GM06990 (cell line): ENCODE results near the gene TGM2.
A peak's percentile ranks its signal among the peaks of the same experiment; 100 is the strongest.

ENCODE experiments used
- DNase-seq: peaks from one replicate; pipeline ENCODE4 v3.0.0-alpha.2; 2011; ENCODE audit not compliant: insufficient read length; ENCODE audit errors: extremely low read depth
- H3K27me3 ChIP-seq: replicated peaks from 2 replicates; pipeline ENCODE4 v1.6.0; 2011; ENCODE audit warnings: low read length; ENCODE audit not compliant: control insufficient read depth, insufficient read depth
- H3K36me3 ChIP-seq: 2 replicates; pipeline ENCODE4 v1.5.1; 2011; ENCODE audit warnings: low read length; ENCODE audit not compliant: control insufficient read depth, insufficient read depth
- H3K4me3 ChIP-seq: replicated peaks from 2 replicates; pipeline ENCODE4 v1.5.1; 2011; ENCODE audit warnings: low read depth, mild to moderate bottlenecking, control low read depth, low read length
- TF ChIP-seq, protein P1 (sequence below): IDR thresholded peaks from 2 replicates; pipeline ENCODE4 v1.5.1; 2011; ENCODE audit warnings: low read length, control low read depth, mild to moderate bottlenecking, inconsistent platforms; ENCODE audit not compliant: insufficient read depth, poor library complexity, severe bottlenecking

Gene TGM2

DNA sequence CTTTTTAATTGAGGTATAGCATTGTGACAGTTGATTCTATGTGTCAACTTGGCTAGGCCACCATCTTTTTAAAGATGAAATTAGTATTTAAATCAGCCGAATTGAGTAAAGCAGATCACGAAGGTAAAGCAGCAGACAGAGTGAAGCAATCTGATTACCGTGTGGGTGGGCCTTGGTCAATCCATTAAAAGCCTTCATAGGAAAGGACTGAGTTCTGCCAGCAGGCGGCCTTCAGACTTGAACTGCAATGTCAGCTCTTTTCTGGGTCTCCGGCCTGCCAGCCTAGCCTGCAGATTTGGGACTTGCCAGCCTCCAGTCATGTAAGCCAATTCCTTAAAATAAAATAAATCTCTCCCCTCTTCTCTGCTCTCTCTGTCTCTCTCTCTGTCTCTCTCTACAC is 22.4 kb upstream of the TGM2 start:
- no peaks in the 10 kb centered on the region for H3K36me3 ChIP-seq
- TF ChIP-seq, protein P1, sequence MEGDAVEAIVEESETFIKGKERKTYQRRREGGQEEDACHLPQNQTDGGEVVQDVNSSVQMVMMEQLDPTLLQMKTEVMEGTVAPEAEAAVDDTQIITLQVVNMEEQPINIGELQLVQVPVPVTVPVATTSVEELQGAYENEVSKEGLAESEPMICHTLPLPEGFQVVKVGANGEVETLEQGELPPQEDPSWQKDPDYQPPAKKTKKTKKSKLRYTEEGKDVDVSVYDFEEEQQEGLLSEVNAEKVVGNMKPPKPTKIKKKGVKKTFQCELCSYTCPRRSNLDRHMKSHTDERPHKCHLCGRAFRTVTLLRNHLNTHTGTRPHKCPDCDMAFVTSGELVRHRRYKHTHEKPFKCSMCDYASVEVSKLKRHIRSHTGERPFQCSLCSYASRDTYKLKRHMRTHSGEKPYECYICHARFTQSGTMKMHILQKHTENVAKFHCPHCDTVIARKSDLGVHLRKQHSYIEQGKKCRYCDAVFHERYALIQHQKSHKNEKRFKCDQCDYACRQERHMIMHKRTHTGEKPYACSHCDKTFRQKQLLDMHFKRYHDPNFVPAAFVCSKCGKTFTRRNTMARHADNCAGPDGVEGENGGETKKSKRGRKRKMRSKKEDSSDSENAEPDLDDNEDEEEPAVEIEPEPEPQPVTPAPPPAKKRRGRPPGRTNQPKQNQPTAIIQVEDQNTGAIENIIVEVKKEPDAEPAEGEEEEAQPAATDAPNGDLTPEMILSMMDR, result peak; percentile 5
- H3K27me3 ChIP-seq, result no peaks in the 10 kb centered on the region; the same call in none of the 2 replicates
- no peak overlapping the region for H3K4me3 ChIP-seq
- DNase-seq, result no peak

DNA sequence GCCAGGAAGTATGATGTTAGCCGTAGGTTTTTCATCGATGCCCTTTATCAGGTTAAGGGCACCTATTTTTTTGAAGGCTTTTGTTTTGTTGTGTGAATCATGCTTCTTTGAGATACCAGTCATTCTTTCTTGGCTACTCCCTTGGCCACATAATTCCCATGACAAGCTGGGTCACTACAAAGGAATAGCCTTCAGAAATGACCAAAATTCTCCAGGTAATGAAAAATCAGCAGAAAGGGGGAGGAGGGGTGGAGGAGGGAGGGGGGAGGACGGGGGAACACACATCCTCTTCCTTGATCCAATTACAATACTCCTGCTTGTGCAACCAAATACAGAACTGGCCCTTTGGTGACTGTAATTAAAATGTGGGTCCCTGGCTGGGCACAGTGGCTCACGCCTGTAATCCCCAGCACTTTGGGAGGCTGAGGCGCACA is 21.7 kb upstream of the TGM2 start:
- Histone ChIP-seq H3K36me3 (no peaks in the 10 kb centered on the region), H3K27me3 (no peaks in the 10 kb centered on the region; the same call in 1 of the 2 replicates), H3K4me3 (no peak overlapping the region)
- DNase-seq, result no peak
- TF ChIP-seq, protein P1, result no peak

DNA sequence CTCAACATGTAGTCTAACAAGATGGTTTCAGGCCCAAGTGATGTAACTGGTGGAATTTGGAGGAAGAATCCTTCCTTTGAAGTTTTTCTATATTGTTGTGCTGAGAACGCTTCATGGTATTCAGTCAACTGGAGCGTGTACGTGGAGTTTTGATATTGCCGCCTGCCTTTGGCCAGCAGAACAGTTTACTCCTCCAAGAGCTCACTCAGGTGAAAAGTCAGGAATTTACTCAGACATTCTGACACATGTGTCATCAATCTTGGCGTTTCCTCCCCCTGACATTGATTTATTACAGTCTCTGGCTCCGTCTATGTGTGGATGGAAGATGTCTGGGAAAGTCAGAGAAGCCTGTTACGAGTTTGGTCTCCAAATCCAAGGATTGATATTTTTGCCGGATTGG is 19.0 kb upstream of the TGM2 start:
- Histone ChIP-seq H3K4me3 (no peak overlapping the region), H3K36me3 (no peaks in the 10 kb centered on the region), H3K27me3 (no peaks in the 10 kb centered on the region; the same call in 1 of the 2 replicates)
- no peak for DNase-seq
- TF ChIP-seq, protein P1, result no peak

DNA sequence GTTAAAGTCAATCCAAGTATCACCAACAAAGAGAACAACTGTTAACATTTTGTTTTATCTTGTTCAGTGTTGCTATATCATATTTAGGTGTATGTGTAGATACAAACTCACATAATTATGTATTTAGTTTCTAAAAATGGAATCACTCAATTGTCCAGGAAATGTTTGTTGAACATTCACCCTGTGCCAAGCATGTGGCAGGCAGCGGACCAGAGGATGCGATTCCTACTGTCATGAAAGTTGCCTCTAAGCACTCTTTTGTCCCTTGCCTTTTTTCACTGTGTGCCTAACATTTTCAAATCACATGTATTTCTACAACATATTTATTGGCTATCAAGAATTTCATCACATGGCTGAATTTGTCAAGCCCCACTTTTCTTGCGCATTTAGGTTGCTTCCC is 16.9 kb upstream of the TGM2 start:
- no peaks in the 10 kb centered on the region for H3K27me3 ChIP-seq
- no peaks in the 10 kb centered on the region for H3K36me3 ChIP-seq
- H3K4me3 ChIP-seq, result no peak overlapping the region
- DNase-seq, result no peak
- TF ChIP-seq, protein P1, result no peak

DNA sequence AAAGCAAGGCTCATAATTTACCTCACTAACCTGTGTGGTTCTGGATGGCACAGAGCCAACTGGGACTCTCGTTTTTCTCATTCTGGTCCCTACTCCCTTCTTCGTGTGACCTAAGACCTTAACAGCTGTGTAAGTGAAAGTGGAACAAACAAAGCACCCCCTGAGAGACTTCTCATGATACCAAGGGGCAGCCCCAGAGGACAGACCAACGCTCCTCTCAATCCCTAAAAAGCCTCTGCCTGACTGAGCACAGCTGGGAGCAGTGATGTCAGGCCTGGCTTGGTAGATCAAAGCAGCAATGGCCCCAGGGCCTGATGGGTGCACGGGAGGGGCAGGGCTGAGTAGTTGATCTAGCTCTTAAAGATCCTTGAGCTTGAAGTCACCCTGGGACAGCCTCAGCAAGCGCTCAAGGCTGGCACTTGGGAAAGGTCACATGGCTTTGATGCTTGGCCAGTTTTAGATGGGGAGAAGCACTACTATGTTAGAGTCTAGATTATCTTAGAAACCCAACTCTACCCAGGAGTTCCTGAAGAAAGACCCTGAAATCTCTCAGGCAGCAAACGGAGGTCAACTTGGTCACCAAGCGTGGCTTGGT is 16.2 kb upstream of the TGM2 start:
- Histone ChIP-seq H3K4me3 (no peak overlapping the region), H3K27me3 (no peaks in the 10 kb centered on the region), H3K36me3 (no peaks in the 10 kb centered on the region)
- DNase-seq, result peak; percentile 38
- TF ChIP-seq, protein P1, result no peak

DNA sequence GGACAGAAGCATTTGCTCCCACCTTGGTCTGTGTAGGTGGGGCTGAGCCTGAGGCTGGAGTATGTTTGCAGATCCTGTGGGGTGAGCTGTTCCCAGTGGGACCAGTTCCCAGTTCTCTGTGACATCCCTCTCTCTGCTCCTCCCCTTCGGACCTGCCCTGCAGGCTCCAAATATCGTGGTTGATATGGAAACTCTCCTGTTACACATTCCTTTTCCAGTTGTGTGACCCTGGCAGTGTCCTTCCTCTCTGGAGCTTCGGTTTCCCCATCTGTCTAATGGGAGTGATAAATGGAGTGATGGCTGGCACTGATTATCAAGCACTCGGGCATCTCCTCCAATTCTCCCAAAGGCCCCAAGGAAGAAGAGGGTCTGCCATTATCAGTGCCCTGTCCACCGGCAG is 15.7 kb upstream of the TGM2 start:
- Histone ChIP-seq H3K36me3 (no peaks in the 10 kb centered on the region), H3K4me3 (no peak overlapping the region), H3K27me3 (no peaks in the 10 kb centered on the region)
- TF ChIP-seq, protein P1, result no peak
- DNase-seq, result no peak
